Measurements from ENCODE around the gene SNRPD3.
"Not testable (repeated sequence)": the region's sequence is repeated elsewhere in the genome, so short reads cannot be mapped to it uniquely, and the experiment has no call there.

- TF ChIP-seq CTCF, POLR2A (IDR thresholded peaks at IDR 0.05): not testable (repeated sequence)
Measured at GRCh38 chr22:24593559-24593835, 37.7 kb downstream of the SNRPD3 start.
